DND-41 (cell line): Measurements from ENCODE around the gene PTPRN2.

Source experiments
- EZH2 ChIP-seq: IDR thresholded peaks from 3 replicates; pipeline ENCODE4 v1.6.1; 2012; ENCODE audit warnings: borderline replicate concordance, low read depth, mild to moderate bottlenecking, moderate library complexity, low read length, inconsistent platforms; ENCODE audit not compliant: severe bottlenecking
- TF ChIP-seq, protein P1 (sequence below): IDR thresholded peaks from 2 replicates; pipeline ENCODE4 v1.5.1; 2012; ENCODE audit warnings: borderline replicate concordance, low read length, moderate library complexity, mild to moderate bottlenecking; ENCODE audit not compliant: poor library complexity, severe bottlenecking; ENCODE audit errors: extremely low read depth

GRCh38 chr7:158116235-158116634 lies 471.4 kb downstream of the PTPRN2 start:
- TF ChIP-seq, protein P1, sequence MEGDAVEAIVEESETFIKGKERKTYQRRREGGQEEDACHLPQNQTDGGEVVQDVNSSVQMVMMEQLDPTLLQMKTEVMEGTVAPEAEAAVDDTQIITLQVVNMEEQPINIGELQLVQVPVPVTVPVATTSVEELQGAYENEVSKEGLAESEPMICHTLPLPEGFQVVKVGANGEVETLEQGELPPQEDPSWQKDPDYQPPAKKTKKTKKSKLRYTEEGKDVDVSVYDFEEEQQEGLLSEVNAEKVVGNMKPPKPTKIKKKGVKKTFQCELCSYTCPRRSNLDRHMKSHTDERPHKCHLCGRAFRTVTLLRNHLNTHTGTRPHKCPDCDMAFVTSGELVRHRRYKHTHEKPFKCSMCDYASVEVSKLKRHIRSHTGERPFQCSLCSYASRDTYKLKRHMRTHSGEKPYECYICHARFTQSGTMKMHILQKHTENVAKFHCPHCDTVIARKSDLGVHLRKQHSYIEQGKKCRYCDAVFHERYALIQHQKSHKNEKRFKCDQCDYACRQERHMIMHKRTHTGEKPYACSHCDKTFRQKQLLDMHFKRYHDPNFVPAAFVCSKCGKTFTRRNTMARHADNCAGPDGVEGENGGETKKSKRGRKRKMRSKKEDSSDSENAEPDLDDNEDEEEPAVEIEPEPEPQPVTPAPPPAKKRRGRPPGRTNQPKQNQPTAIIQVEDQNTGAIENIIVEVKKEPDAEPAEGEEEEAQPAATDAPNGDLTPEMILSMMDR: no peak
- TF ChIP-seq EZH2: no peak
